ENCODE data around the gene PRKCE.
A peak's percentile ranks its signal among the peaks of the same experiment; 100 is the strongest.

Gene PRKCE

DNA sequence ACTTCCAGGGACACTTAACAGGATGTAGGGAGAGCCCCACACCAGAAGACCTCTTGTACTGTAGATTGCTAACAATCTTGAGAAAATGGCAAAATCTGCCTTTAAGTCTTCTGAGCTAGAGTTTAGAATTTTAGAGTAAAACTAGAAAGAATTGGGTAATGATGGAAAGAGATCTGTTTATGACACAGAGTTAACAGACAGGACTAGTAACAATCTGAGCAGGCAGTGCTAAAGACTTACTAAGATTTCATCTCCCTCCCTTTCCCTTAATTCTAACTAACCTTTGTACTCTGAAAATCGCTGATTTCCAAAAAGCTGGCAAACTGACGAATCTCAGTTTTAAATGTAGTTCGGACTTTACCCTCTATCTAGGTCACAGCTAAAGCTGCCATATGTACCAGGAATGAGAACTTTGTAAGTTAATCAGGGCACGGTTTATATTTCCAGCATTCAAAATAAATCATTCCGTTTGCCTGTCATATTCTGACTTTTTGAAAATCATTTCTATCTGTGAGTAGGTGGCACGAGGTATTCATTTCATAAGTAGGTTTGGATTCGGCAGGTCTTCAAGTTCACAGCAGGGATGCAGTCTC, 389.2 kb downstream of the PRKCE start:
- Histone ChIP-seq H3K4me1 (peaks cover 16% of the 10 kb centered on the region), H3K9me3 (no peaks in the 10 kb centered on the region), H3K27me3 (no peaks in the 10 kb centered on the region), H3K36me3 (no peaks in the 10 kb centered on the region; the same call in 1 of the 2 replicates), H3K4me3 (ENCODE audit: low read depth, low read length) (no peak overlapping the region)
- TF ChIP-seq, protein P1, sequence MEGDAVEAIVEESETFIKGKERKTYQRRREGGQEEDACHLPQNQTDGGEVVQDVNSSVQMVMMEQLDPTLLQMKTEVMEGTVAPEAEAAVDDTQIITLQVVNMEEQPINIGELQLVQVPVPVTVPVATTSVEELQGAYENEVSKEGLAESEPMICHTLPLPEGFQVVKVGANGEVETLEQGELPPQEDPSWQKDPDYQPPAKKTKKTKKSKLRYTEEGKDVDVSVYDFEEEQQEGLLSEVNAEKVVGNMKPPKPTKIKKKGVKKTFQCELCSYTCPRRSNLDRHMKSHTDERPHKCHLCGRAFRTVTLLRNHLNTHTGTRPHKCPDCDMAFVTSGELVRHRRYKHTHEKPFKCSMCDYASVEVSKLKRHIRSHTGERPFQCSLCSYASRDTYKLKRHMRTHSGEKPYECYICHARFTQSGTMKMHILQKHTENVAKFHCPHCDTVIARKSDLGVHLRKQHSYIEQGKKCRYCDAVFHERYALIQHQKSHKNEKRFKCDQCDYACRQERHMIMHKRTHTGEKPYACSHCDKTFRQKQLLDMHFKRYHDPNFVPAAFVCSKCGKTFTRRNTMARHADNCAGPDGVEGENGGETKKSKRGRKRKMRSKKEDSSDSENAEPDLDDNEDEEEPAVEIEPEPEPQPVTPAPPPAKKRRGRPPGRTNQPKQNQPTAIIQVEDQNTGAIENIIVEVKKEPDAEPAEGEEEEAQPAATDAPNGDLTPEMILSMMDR (IDR thresholded peaks at IDR 0.05; ENCODE audit: low read depth, low read length), result no peak
- DNase-seq, result no peak

DNA sequence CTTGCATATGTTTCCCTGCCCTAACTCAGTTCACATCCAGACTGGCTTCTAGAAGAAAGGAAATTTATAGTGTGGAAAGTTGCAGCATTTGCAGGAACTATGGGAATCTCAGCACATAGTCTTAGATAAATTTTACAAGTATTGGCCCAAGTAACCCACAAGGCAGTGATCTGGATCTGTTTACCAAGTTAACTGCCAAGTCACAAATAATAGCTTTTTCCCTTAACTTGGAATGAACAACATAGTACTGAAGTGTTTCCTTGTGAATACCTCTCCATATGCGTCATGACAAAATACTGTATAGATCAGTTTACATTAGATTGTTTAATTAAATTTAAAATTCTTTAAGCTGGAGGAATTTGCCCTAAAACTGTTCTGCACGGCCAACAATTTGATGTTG, 390.0 kb downstream of the PRKCE start:
- no peak for DNase-seq
- H3K9me3 ChIP-seq, result no peaks in the 10 kb centered on the region
- peaks cover 20% of the 10 kb centered on the region for H3K4me1 ChIP-seq
- TF ChIP-seq, protein P1 (IDR thresholded peaks at IDR 0.05; ENCODE audit: low read depth, low read length), result no peak
- H3K27me3 ChIP-seq, result no peaks in the 10 kb centered on the region
- H3K4me3 ChIP-seq (ENCODE audit: low read depth, low read length), result no peak overlapping the region
- no peaks in the 10 kb centered on the region; the same call in 1 of the 2 replicates for H3K36me3 ChIP-seq

DNA sequence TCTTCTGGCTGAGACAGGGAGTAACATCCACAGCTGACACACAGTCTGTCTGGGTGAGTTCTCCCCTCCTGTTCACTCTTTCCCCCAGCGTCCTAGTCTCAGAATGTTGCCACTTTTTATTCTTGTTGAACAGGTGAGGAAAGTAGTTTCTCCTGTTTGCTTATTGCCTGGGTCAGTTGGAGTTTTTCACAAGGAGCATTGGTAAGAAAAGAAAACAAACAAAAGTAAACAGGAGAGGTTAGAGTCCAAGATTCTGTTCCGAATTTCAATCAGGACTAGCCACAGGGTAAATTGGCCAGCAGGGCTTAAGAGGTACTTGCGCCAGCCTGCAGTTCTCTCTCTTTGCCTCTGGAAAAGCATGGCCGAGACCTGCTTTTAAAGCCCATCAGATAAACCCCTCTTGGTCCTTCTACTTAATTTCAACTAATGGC, 390.7 kb downstream of the PRKCE start:
- Histone ChIP-seq H3K36me3 (peaks cover 5% of the 10 kb centered on the region; the same call in 1 of the 2 replicates), H3K4me3 (ENCODE audit: low read depth, low read length) (no peak overlapping the region), H3K9me3 (no peaks in the 10 kb centered on the region), H3K27me3 (no peaks in the 10 kb centered on the region), H3K4me1 (peaks cover 26% of the 10 kb centered on the region)
- TF ChIP-seq, protein P1 (IDR thresholded peaks at IDR 0.05; ENCODE audit: low read depth, low read length), result peak; percentile 3; the same call in 1 of the 2 replicates
- DNase-seq, result peak; percentile 40

DNA sequence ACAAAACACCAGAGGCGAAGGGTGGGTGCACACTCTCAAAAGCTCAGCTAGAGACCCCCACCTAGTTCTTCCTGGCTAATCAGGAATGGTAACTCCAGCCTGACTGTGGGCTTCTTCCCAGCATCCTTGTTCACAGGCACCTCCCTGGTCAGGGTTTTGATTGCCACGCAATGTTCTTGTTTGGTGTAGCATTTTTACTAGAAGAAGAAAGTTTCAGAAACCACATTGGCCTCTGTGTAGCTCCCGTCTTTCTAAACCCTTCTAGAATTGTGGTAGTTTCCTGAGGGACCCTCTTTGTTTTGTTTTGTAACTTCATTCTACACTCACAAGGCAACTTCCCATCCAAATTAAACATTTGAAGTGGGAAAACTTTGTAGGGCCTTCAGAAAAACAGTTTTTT, 391.2 kb downstream of the PRKCE start:
- TF ChIP-seq, protein P1 (IDR thresholded peaks at IDR 0.05; ENCODE audit: low read depth, low read length), result no peak
- no peak overlapping the region for H3K4me3 ChIP-seq (ENCODE audit: low read depth, low read length)
- no peak for DNase-seq
- H3K27me3 ChIP-seq, result no peaks in the 10 kb centered on the region
- H3K36me3 ChIP-seq, result peaks cover 6% of the 10 kb centered on the region; the same call in 1 of the 2 replicates
- H3K4me1 ChIP-seq, result peaks cover 26% of the 10 kb centered on the region
- no peaks in the 10 kb centered on the region for H3K9me3 ChIP-seq

DNA sequence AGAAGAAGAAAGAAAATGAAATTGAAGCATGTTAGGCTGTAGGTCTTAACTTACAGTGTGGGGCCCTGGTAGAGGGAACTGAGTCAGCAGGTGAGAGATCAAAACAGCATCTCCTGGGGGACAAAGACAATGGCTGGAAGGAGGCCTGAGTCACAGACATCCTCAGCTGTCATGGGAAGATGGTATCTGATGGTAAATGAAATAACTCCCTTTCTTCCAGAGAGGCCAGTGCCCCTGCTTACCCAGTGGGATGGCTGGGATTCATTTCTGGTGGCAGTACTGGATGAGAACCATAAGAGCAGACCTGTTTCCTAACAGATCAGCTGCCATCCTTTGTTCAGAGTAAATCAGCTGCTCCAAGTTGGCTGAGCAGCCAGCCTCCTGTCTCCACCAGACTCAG, 394.4 kb downstream of the PRKCE start:
- DNase-seq, result peak; percentile 66

DNA sequence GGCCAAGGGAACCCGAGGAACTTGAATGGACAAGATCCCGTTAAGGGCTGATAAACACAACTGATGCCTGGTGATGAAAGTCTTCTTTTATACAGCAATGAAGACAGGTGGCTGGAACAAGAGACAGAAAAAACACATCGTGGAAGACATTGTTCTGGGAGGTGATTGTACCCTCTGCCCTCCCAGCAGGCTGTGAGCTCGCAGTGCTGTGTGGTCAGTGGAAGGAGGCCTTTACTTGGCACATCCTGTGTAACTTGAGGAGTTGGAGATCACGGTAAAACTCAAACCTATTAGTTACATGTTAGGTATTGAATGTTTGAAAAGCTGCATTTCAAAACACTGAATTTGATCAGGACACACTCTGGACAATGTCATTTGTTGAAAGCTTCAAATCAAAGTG, 395.8 kb downstream of the PRKCE start:
- H3K9me3 ChIP-seq, result no peaks in the 10 kb centered on the region
- H3K36me3 ChIP-seq, result peaks cover 20% of the 10 kb centered on the region; the same call in 1 of the 2 replicates
- TF ChIP-seq, protein P1 (IDR thresholded peaks at IDR 0.05; ENCODE audit: low read depth, low read length), result no peak
- no peaks in the 10 kb centered on the region for H3K27me3 ChIP-seq
- no peak for DNase-seq
- H3K4me3 ChIP-seq (ENCODE audit: low read depth, low read length), result no peak overlapping the region
- H3K4me1 ChIP-seq, result peaks cover 20% of the 10 kb centered on the region

More for the DNA sequence above, 394.4 kb downstream of the PRKCE start:
- peaks cover 26% of the 10 kb centered on the region for H3K4me1 ChIP-seq
- peaks cover 12% of the 10 kb centered on the region; the same call in 1 of the 2 replicates for H3K36me3 ChIP-seq
- TF ChIP-seq, protein P1 (IDR thresholded peaks at IDR 0.05; ENCODE audit: low read depth, low read length), result no peak
- no peaks in the 10 kb centered on the region for H3K9me3 ChIP-seq
- no peak overlapping the region for H3K4me3 ChIP-seq (ENCODE audit: low read depth, low read length)
- no peaks in the 10 kb centered on the region for H3K27me3 ChIP-seq

Data from BE2C (cell line).